Neural progenitor cell (in vitro differentiated cells): ENCODE measurements around the gene XPC.

ENCODE experiments used
- EZH2 ChIP-seq: fragments of 200-600 bp; sonication (generic); IDR thresholded peaks from 2 replicates; pipeline ENCODE4 v1.6.1; 2017; ENCODE audit warnings: antibody characterized with exemption, mild to moderate bottlenecking, moderate library complexity
- TF ChIP-seq, protein P1 (sequence below): fragments of 200-600 bp; sonication (generic); IDR thresholded peaks from 2 replicates; pipeline ENCODE4 v1.5.1; 2017; ENCODE audit warnings: antibody characterized with exemption, mild to moderate bottlenecking

- TF ChIP-seq EZH2 = no peak
- TF ChIP-seq, protein P1, sequence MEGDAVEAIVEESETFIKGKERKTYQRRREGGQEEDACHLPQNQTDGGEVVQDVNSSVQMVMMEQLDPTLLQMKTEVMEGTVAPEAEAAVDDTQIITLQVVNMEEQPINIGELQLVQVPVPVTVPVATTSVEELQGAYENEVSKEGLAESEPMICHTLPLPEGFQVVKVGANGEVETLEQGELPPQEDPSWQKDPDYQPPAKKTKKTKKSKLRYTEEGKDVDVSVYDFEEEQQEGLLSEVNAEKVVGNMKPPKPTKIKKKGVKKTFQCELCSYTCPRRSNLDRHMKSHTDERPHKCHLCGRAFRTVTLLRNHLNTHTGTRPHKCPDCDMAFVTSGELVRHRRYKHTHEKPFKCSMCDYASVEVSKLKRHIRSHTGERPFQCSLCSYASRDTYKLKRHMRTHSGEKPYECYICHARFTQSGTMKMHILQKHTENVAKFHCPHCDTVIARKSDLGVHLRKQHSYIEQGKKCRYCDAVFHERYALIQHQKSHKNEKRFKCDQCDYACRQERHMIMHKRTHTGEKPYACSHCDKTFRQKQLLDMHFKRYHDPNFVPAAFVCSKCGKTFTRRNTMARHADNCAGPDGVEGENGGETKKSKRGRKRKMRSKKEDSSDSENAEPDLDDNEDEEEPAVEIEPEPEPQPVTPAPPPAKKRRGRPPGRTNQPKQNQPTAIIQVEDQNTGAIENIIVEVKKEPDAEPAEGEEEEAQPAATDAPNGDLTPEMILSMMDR = peak; percentile 62
Observed at GRCh38 chr3:14216257-14217048, 38.1 kb upstream of the XPC start.
